Measurements from ENCODE around the gene KCNS1.

- TF ChIP-seq CTCF (IDR thresholded peaks at IDR 0.05 in 2 of 3, conservative IDR thresholded peaks at IDR 0.05 in 1 of 3; ENCODE audit: borderline replicate concordance in 1 of 3, insufficient read depth in 1 of 3, low read depth in 2 of 3, low read length in 2 of 3) = no peak
- no peak for TF ChIP-seq MAX (IDR thresholded peaks at IDR 0.05)
- TF ChIP-seq POLR2A (IDR thresholded peaks at IDR 0.05; ENCODE audit: borderline replicate concordance, extremely low read depth, insufficient read depth, insufficient read length) = no peak
- TF ChIP-seq EZH2 (IDR thresholded peaks at IDR 0.05) = no peak
- no peak for TF ChIP-seq EGR1 (IDR thresholded peaks at IDR 0.05; ENCODE audit: low read depth)
- no peak for TF ChIP-seq SIN3A (IDR thresholded peaks at IDR 0.05; ENCODE audit: low read depth)
Observed at GRCh38 chr20:45049438-45049837, 51.5 kb downstream of the KCNS1 start.

All from HCT116 (cell line).